SK-N-MC (cell line): ENCODE data around the gene CMTM1.

Experiments used
- EZH2 ChIP-seq: fragments of 200-600 bp; sonication (generic); IDR thresholded peaks from one replicate; pipeline ENCODE4 v1.6.1; 2017; ENCODE audit warnings: antibody characterized with exemption
- FOXP2 ChIP-seq: optimal IDR thresholded peaks from 2 replicates; pipeline ENCODE3; 2011; ENCODE audit warnings: mild to moderate bottlenecking, moderate library complexity; ENCODE audit not compliant: insufficient read depth; ENCODE audit errors: extremely low read length, control extremely low read depth
- POLR2AphosphoS5 ChIP-seq: IDR thresholded peaks from 2 replicates; pipeline ENCODE4 v1.6.1; 2012; ENCODE audit warnings: mild to moderate bottlenecking, low read depth, low read length, borderline replicate concordance

GRCh38 chr16:66534376-66534799 lies 31.9 kb upstream of the CMTM1 start:
- TF ChIP-seq POLR2AphosphoS5: no peak
- TF ChIP-seq EZH2: no peak
- TF ChIP-seq FOXP2: no peak
